H9 (cell line): Measurements from ENCODE around the gene CRCP. TPM values are rescaled to one million over a fixed set of nuclear protein-coding genes. Genes with fewer than 3 reads are reported as not detected.

Source experiments
- DNase-seq: peaks from one replicate; pipeline ENCODE4 v3.0.0-alpha.2; 2017
- H2AFZ ChIP-seq: one replicate; pipeline ENCODE4 v1.6.1; 2013; ENCODE audit warnings: mild to moderate bottlenecking, low read length, control low read depth, moderate library complexity
- H2AK5ac ChIP-seq: 2 replicates; pipeline ENCODE4 v1.6.1; 2013; ENCODE audit warnings: low read length, control low read depth, mixed read lengths; ENCODE audit not compliant: insufficient read length
- H2BK120ac ChIP-seq: one replicate; pipeline ENCODE4 v1.6.1; 2013; ENCODE audit warnings: low read depth, mild to moderate bottlenecking, low read length, control low read depth, inconsistent platforms; ENCODE audit not compliant: poor library complexity, severe bottlenecking
- H2BK12ac ChIP-seq: 2 replicates; pipeline ENCODE4 v1.6.1; 2013; ENCODE audit warnings: low read length, control low read depth, mixed read lengths, low read depth; ENCODE audit not compliant: insufficient read length
- H2BK15ac ChIP-seq: 2 replicates; pipeline ENCODE4 v1.6.1; 2013; ENCODE audit warnings: low read depth, low read length, control low read depth
- H2BK20ac ChIP-seq: one replicate; pipeline ENCODE4 v1.6.1; 2013; ENCODE audit warnings: low read depth, mild to moderate bottlenecking, low read length, control low read depth, inconsistent platforms; ENCODE audit not compliant: poor library complexity, severe bottlenecking
- H2BK5ac ChIP-seq: 2 replicates; pipeline ENCODE4 v1.6.1; 2013; ENCODE audit warnings: low read length, control low read depth, mixed read lengths; ENCODE audit not compliant: insufficient read length
- H3K14ac ChIP-seq: 2 replicates; pipeline ENCODE4 v1.6.1; 2013; ENCODE audit warnings: low read length, control low read depth; ENCODE audit not compliant: insufficient read depth
- H3K18ac ChIP-seq: 2 replicates; pipeline ENCODE4 v1.6.1; 2013; ENCODE audit warnings: low read depth, mild to moderate bottlenecking, mixed read lengths, low read length, control low read depth; ENCODE audit not compliant: insufficient read length
- H3K23ac ChIP-seq: 2 replicates; pipeline ENCODE4 v1.6.1; 2013; ENCODE audit warnings: low read length, control low read depth, mixed read lengths, low read depth; ENCODE audit not compliant: insufficient read length
- H3K23me2 ChIP-seq: 2 replicates; pipeline ENCODE4 v1.6.1; 2013; ENCODE audit warnings: low read depth, mild to moderate bottlenecking, mixed read lengths, low read length, control low read depth; ENCODE audit not compliant: insufficient read length, poor library complexity, severe bottlenecking
- H3K27ac ChIP-seq: 2 replicates; pipeline ENCODE4 v1.5.1; 2013; ENCODE audit warnings: low read length, control low read depth, mixed read lengths, low read depth; ENCODE audit not compliant: insufficient read length
- H3K27me3 ChIP-seq: 2 replicates; pipeline ENCODE4 v1.6.1; 2013; ENCODE audit warnings: low read length, control low read depth, inconsistent platforms; ENCODE audit not compliant: insufficient read depth
- H3K4ac ChIP-seq: 2 replicates; pipeline ENCODE4 v1.6.1; 2013; ENCODE audit warnings: low read depth, mild to moderate bottlenecking, control low read depth, inconsistent platforms, low read length, moderate library complexity
- H3K4me1 ChIP-seq: 2 replicates; pipeline ENCODE4 v1.6.1; 2013; ENCODE audit warnings: low read length, control low read depth, inconsistent platforms; ENCODE audit not compliant: insufficient read depth
- H3K4me2 ChIP-seq: 2 replicates; pipeline ENCODE4 v1.6.1; 2013; ENCODE audit warnings: low read length, control low read depth, mixed read lengths; ENCODE audit not compliant: insufficient read length, insufficient read depth
- H3K56ac ChIP-seq: 2 replicates; pipeline ENCODE4 v1.6.1; 2013; ENCODE audit warnings: low read depth, mild to moderate bottlenecking, mixed read lengths, low read length, control low read depth; ENCODE audit not compliant: insufficient read length
- H3K79me1 ChIP-seq: 2 replicates; pipeline ENCODE4 v1.6.1; 2013; ENCODE audit warnings: low read depth, mild to moderate bottlenecking, moderate library complexity, low read length, control low read depth, inconsistent platforms; ENCODE audit not compliant: insufficient read depth, poor library complexity, severe bottlenecking
- H3K79me2 ChIP-seq: 2 replicates; pipeline ENCODE4 v1.6.1; 2013; ENCODE audit warnings: low read length, control low read depth, inconsistent platforms; ENCODE audit not compliant: insufficient read depth
- H3K9ac ChIP-seq: 2 replicates; pipeline ENCODE4 v1.6.1; 2013; ENCODE audit warnings: low read length, control low read depth, mixed read lengths; ENCODE audit not compliant: insufficient read length; ENCODE audit errors: extremely low read depth
- H3K9me3 ChIP-seq: one replicate; pipeline ENCODE4 v1.6.1; 2013; ENCODE audit warnings: low read depth, low read length, inconsistent platforms; ENCODE audit not compliant: control insufficient read depth
- H3T11ph ChIP-seq: one replicate; pipeline ENCODE4 v1.6.1; 2013; ENCODE audit warnings: mild to moderate bottlenecking, low read length, control low read depth, inconsistent platforms
- H4K20me1 ChIP-seq: one replicate; pipeline ENCODE4 v1.6.1; 2013; ENCODE audit not compliant: control insufficient read depth, insufficient read length, insufficient read depth
- H4K5ac ChIP-seq: 2 replicates; pipeline ENCODE4 v1.6.1; 2013; ENCODE audit warnings: low read depth, mild to moderate bottlenecking, mixed read lengths, low read length, control low read depth; ENCODE audit not compliant: insufficient read length
- H4K8ac ChIP-seq: replicated peaks from 2 replicates; pipeline ENCODE4 v1.6.1; 2013; ENCODE audit warnings: low read length, control low read depth, mixed read lengths, low read depth; ENCODE audit not compliant: insufficient read length
- H4K91ac ChIP-seq: 2 replicates; pipeline ENCODE4 v1.6.1; 2013; ENCODE audit warnings: low read depth, mild to moderate bottlenecking, moderate library complexity, mixed read lengths, low read length, control low read depth; ENCODE audit not compliant: insufficient read length
- H3K27ac Mint-ChIP-seq, 3 experiments: 2 replicates in 2 of 3; 3 replicates in 1 of 3; pipeline ENCODE4 v1.8.0; 2020 to 2021; ENCODE audit warnings: mixed read lengths in 3 of 3, mild to moderate bottlenecking in 1 of 3, moderate library complexity in 1 of 3
- H3K27me3 Mint-ChIP-seq: 2 replicates; pipeline ENCODE4 v1.8.0; 2021; ENCODE audit warnings: low read depth, mild to moderate bottlenecking, moderate library complexity, mixed read lengths
- H3K36me3 Mint-ChIP-seq, 3 experiments: 2 replicates in 2 of 3; 3 replicates in 1 of 3; pipeline ENCODE4 v1.8.0; 2020 to 2021; ENCODE audit warnings: low read depth in 3 of 3, mixed read lengths in 3 of 3; ENCODE audit not compliant: insufficient read depth in 1 of 3
- H3K4me1 Mint-ChIP-seq, 2 experiments: 2 replicates each; pipeline ENCODE4 v1.8.0; 2020; ENCODE audit warnings: mixed read lengths in 2 of 2
- H3K4me3 Mint-ChIP-seq, 2 experiments: 2 replicates in 1 of 2; 3 replicates in 1 of 2; pipeline ENCODE4 v1.8.0; 2020 to 2021; ENCODE audit warnings: mild to moderate bottlenecking in 2 of 2, mixed read lengths in 2 of 2, moderate library complexity in 1 of 2
- H3K9me3 Mint-ChIP-seq, 2 experiments: 2 replicates in 1 of 2; 3 replicates in 1 of 2; pipeline ENCODE4 v1.8.0; 2020; ENCODE audit warnings: mild to moderate bottlenecking in 2 of 2, mixed read lengths in 2 of 2, moderate library complexity in 1 of 2
- CTCF ChIP-seq: fragments of 200-600 bp; sonication (generic); conservative IDR thresholded peaks from 3 replicates; pipeline ENCODE4 v1.8.0; 2021; ENCODE audit warnings: antibody characterized with exemption, mild to moderate bottlenecking
- WGBS: extraction: QIAGEN DNeasy Blood & Tissue Kit; methylation state at CpG from one replicate; pipeline ENCODE4 v1.1.7; 2013; ENCODE audit warnings: missing lambda C conversion rate, low lambda C conversion rate, mixed read lengths; ENCODE audit not compliant: insufficient read length; ENCODE audit errors: extremely low coverage; 5-methylcytosine and 5-hydroxymethylcytosine counted together
- total RNA-seq: library from RNA; stranded (reverse); gene quantifications from 2 replicates; pipeline ENCODE4 v1.2.1, GENCODE V29; 2021

Gene CRCP
- total RNA-seq, 1 experiment from 2014 or later = 39.0 TPM

GRCh38 chr7:66169616-66170015 is 55.0 kb downstream of the CRCP start:
- no peak overlapping the region for H3K9ac ChIP-seq
- no peak overlapping the region for H2AFZ ChIP-seq
- no peak for DNase-seq
- H3K14ac ChIP-seq = no peak overlapping the region
- no peaks in the 10 kb centered on the region for H3K4me1 ChIP-seq
- no CpG with 5 or more reads among the region's 2 CpGs for WGBS
- H2BK20ac ChIP-seq = no peak overlapping the region
- H3K4ac ChIP-seq = no peak overlapping the region
- H2BK15ac ChIP-seq = no peak overlapping the region
- no peaks in the 10 kb centered on the region for H3K79me2 ChIP-seq
- Mint-ChIP-seq H3K9me3 (no peaks in the 10 kb centered on the region; a peak in 1 of 5 replicates), H3K4me1 (peaks cover 0 to 1% of the 10 kb centered on the region in 2 experiments; a peak in 1 of 4 replicates), H3K36me3 (no peaks in the 10 kb centered on the region; a peak in 1 of 7 replicates), H3K4me3 (no peak overlapping the region), H3K27me3 (peaks cover 1% of the 10 kb centered on the region; the same call in 1 of the 2 replicates), H3K27ac (no peak overlapping the region)
- no peak overlapping the region for H3K18ac ChIP-seq
- no peaks in the 10 kb centered on the region for H3K27me3 ChIP-seq
- H3K79me1 ChIP-seq = no peaks in the 10 kb centered on the region
- no peak overlapping the region for H4K91ac ChIP-seq
- no peak overlapping the region for H2BK120ac ChIP-seq
- no peak overlapping the region for H3T11ph ChIP-seq
- H4K20me1 ChIP-seq = no peaks in the 10 kb centered on the region
- no peak overlapping the region for H2AK5ac ChIP-seq
- no peak overlapping the region for H4K5ac ChIP-seq
- H2BK5ac ChIP-seq = no peak overlapping the region
- no peak overlapping the region for H3K27ac ChIP-seq
- no peaks in the 10 kb centered on the region for H3K9me3 ChIP-seq
- H2BK12ac ChIP-seq = no peak overlapping the region
- TF ChIP-seq CTCF = no peak
- H3K23ac ChIP-seq = no peak overlapping the region
- no peak overlapping the region for H3K4me2 ChIP-seq
- no peaks in the 10 kb centered on the region for H3K23me2 ChIP-seq
- no peak overlapping the region for H3K56ac ChIP-seq
- no peak overlapping the region for H4K8ac ChIP-seq
